NCI-H446 (cell line): ENCODE measurements around the gene DDX49.
A peak's percentile ranks its signal among the peaks of the same experiment; 100 is the strongest.
"Not testable (repeated sequence)": the region's sequence is repeated elsewhere in the genome, so short reads cannot be mapped to it uniquely, and the experiment has no call there.

Source experiments
- DNase-seq, 2 experiments: peaks; one replicate each; lab custom pipeline; 2025; lab: John Stamatoyannopoulos, UW

The DDX49 gene

DNA sequence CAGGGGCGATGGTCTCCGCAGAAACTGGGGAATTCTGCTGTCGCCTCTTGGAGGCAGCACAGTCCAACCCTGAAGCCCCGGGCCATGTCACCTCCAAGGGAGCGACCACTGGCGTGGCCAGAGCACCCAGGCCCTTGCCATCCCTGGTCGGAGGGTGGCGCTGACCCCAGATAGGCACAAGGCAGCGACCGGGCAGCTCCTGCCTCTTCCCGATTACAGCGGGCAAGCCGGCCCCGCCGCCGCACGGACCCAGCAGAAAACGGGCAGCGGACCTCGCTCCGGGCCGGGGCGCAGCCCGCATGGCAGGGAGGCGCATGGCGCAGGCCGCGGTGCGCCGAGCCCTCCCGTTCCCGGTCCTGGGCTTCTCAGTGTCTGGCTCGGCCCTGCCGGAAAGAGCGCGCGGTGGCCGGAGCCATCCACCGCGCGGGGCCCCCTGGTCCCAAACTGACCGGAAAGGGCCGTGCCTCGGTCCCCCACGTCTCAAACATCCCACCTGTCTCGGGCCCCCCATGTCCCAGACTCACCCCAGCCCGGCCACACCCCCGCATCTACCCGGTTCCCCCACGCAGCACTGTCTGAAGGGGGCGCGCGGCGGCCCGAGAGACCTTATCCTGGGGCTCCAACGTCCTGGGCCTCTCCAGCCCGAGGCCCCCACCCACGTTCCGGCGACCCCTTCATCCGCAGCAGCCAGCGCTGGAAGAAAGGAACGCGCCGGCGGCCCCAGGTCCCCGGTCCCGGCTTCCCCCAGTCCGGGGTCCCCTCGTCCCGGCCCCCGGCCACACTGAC, 24.3 kb upstream of the DDX49 start:
- no peak for DNase-seq

- peak in 1 of 2 experiments; percentile 69 for DNase-seq
Measured at GRCh38 chr19:18895824-18896341, 23.6 kb upstream of the DDX49 start, which contains the start of gene CERS1. TSS of gene CERS1 (minus strand) at chr19:18896158. CDS start at chr19:18896072, 86 bp downstream.

DNA sequence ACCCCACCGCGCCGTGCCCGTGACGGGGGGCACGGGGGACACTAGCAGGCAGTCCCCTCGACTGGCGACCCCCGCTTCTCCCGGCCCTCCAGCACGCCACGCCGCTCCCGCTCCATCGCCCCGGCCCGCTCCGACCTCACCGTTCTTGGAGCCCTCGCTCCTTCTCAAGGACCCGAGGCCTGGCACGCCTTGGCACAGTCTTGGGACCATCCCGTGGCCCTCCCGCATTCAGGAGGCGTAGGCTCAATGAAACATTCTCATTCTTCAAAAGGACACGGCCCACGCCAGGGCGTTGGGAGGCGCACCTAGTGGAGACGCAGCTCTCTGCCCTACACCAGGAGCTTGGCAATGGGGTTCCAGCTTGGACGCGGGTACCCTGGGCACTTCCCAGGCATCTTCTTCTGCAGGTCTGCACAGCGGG, 23.1 kb upstream of the DDX49 start:
- peak in 1 of 2 experiments; percentile 31 for DNase-seq

DNA sequence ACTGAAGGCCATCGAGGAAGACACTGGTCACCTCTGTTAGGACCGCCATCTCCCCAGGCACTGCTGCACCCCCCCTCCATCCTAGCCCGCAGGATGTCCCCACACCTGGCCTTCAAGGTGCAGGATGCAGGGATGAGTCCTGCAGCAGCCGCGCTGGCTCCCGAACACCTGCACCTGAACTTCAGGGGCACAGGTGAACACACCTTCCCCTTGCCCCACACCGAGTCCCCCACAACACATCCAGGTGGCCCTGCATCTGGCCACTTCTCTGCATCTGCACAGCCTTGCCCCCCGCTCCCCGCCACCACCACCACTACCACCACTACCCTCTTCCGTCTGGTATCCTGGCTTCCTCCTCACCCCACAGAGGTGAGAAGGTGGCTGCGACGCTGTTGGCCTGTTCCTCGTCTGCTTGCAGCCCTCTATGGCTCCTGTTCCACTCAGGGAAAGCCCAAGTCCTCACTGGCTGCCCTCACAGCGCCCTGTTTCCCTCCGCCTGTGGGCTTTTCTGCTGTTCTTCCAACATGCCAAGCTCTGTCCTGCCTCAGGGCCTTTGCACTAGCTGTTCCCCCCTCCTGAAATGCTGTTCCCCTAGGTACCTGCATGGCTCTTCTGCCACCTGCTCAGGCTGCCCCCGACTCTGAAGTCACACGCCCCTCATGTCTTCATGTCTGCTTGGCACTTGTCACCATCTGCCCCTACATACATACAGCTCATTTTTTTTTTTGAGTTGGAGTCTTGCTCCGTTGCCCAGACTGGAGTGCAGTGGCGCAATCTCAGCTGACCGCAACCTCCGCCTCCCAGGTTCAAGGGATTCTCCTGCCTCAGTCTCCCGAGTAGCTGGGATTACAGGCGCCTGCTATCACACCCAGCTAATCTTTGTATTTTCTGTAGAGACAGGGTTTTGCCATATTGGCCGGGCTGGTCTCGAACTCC, 22.2 kb upstream of the DDX49 start:
- DNase-seq: no peak

DNA sequence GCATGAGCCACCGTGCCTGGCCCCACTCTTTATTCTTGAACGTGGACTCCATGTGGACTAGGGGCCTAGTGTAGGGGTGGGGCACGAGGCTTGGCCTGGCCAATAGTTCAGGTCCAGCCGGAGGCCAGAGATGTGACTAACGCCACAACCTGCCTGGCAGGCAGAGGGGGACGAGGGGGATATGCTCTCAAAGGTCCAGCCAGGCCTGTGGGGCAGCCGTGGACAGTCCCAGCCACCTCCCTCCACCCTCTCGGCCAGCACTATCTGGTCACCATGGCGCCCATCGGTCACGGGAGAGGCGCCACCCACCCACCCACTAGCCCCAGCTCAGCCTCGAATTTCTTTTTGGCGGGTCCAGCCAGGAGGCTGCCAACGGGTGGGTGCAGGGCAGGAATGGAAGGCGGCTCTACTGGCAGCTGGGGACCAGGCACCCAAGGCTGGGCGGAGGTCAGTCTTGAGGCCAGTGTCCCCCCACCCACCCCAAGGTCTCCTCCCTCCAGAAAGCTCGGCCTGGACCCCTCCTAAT, 21.4 kb upstream of the DDX49 start:
- DNase-seq: no peak

DNA sequence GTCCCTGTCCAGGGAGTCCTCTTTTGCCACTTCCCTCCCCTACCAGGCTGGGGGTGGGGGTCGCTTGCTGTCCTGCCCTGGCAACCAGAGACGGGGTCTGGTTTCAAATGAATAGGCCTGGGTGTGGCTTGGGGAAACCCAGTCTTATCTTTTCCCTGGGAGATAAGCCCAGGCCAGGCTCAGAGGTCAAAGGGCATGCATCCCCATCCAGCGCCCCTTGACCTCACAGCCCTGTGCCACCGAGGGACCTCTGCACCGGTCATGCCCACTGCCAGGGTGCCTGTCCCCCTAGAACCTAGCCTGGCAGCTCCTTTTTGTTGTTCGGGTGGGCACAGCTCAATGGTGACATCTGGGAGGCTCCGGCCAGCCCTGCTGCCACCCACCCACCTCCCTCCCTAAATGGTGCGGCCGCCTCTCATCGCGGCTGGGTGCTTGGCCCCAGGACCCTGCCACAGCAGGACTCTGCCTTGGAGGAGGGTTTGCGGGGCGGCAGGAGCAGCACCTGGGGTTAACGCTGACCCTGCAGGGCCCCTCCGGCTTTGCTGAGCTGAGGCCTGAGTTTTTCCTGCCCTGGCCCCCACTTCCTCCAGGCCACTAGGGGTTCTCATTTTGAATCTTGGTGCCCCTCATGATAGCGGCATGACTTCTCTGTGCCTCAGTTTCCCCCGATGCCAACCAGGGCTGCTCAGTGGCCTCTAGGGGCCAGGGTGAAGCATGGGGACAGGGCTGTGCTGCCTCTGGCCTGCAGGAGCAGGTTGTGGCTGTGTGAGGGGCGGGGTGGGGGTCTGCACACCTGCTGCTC, 20.7 kb upstream of the DDX49 start:
- no peak for DNase-seq

DNA sequence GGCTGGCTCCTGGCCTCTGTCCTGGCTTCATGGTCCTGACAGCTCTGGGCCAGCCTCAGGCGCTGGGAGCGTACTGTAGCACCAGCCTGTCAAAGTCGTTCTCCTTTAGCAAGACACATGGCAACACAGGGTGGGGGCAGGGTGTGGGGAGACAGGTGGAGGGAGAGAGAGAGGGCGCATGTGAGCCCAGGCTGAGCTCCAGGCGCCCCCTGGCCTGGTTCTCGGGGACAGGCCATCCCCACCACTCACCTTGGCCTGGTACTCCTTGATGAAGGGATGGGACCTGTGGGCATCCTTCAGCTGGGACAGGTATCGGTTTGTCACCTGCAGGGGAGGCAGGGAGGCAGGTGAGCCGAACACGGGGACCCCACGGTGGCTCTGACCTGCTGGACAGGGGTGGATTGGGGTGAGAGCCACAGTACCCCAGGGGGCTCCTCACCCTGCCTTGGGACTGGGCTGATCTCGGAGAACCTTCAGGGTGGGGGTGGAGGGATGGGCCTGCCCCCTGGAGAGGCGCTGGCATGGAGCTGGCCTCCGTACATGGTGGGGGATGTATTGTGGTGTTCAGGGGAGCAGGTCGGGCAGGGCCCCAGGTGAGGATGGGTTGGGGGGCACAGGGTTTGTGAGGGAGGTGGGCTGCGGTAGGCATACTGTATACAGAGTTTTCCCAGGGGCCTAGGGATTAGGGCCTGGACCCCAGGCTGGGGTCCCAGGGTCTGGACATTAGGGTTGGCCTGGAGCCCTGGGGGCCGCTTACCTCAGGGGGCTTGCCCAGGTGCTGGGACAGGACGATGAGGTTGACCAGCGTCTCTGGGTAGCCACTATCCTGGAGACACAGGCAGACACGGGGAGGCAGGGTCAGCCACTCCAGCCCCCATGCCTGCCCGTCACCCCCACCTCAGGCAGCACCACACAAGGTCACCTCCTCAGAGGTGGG, 19.6 kb upstream of the DDX49 start:
- DNase-seq: no peak

DNA sequence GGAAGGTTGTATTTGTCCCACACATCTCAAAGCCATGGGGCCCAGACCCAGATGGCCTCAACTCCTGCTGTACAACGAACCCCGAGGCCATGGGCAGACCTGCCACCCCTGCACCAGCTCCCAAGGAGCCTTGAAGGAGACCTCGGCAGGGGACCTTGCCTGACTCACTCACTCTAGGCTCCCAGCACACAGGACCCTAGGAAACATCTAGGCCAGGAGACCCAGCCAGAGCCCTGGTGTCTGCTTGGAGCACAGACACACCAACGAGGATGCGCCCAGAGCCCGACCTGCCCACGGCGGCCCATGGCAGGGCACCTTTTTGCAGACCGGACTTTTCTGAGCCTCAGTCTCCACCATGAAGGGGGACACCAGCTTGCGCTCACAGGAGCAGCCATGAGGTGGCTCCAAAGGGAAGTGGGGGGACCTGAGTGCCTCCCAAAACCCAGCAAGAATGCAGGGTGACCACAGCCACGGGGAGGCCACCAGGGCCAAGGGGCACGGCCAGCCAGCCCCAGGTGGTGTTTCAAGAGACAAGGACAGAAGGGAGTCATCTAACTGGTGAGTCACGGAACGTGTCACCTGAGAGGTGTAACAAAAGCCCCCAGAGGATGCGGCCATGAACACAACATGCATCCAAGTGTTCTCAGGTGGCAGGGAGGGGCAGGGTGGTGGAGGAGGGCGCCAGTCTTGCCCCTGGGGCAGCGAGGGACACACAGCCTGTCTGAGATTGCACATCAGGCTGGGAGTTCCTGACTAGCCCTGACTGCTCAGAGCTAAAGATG, 18.6 kb upstream of the DDX49 start:
- DNase-seq: no peak

- no peak for DNase-seq
Measured at GRCh38 chr19:18901491-18901890, 18.0 kb upstream of the DDX49 start.

GRCh38 chr19:18902519-18902918, 17.0 kb upstream of the DDX49 start:
- DNase-seq: not testable (repeated sequence)

DNA sequence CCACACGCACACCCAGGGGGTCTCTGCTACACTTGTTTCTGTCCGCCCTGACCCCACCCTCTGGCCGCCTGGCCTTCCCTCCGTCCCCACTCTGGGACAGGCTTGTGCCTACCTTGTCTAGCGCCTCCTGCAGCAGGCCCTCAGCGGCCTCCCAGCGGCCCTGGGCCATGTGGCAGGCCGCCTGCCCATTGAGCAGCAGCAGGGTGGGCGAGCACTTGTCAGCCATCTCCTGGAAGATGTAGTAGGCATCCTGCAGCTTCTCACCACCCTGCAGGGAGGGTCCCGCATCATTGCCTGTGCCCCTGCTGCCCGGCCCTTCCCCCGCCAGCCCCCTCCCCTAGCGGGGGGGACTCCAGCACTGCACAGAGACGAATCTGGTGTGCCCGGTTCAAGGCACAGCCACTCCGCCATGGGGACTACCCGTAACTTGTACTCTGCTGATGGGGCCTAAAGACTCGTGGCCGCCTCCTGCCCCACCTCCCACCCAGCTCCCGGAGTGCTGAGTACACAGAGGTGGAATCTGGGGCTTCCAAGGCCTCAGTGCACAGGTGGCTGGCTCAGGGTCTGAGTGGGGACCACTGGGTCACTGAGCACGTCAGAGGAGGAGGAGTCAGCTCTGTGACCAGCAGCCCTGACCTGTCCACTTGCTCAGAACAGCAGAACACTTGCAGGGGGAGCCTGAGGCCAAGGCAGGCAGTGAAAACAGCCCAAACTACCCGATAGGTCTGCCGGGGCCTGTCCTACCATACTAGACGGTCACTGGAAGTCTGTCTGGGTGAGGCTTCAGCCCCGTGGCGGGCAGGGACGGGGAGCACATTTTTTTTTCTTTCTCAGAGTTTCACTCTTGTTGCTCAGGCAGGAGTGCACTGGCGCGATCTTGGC, 16.1 kb upstream of the DDX49 start:
- DNase-seq: no peak

DNA sequence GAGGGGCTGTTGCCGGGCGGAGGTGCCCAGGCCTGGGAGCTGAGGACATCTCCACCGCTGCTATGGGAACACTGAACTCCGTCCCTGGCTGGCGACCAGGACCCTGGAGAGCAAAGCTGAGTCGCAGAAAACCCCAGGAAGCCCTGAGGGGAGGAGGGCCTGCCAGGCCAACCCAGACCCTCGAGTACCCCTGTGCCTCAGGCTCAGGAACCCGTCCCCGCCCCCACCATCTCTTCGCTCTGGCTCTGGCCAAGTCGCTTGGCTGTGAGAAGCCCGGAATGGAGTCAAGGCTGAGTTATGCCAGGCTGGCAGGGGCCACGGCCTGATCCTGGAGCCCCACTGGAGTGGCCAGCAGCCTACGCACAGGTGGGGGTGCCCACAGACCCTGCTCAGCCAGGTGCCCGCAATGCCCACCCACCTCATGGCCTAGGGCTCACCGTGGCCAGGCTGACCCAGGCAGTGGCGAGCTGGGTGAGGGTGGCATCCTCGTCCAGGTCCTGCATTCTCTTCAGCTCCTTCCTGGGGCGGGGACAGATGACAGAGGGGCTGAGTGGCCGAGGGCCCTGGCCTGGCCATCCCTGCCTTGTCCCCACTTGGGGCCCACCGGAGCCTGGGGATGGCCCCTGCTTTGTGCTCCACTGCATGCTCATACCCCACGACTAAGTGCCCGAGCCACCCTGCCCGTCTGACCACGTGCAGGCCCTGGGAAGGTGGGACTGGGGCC, 15.0 kb upstream of the DDX49 start:
- no peak for DNase-seq

DNA sequence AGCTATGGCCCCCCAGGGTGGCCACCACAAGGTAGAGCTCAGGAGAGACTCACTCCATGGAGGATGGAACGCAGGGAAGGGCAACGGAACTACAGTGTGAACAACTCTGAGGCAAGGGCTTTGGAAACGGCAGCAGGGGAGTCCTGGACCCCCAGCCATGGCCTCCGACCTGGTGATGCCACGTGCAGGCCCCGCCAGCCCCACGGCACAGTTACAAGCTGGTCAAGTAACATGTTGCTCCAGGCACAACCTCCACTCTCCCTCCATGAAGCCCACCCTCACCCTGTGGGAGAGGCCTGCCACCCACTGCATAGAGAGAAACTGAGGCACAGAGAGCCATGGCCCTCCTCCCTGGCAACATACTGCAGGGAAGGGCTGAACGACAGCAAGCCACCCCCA, 14.5 kb upstream of the DDX49 start:
- DNase-seq: no peak

- DNase-seq: no peak
Measured at GRCh38 chr19:18905513-18906236, 13.8 kb upstream of the DDX49 start.

- no peak for DNase-seq
Measured at GRCh38 chr19:18906605-18907519, 12.7 kb upstream of the DDX49 start.
